ENCODE data around the gene CCDC178.

- TF ChIP-seq, protein P1, sequence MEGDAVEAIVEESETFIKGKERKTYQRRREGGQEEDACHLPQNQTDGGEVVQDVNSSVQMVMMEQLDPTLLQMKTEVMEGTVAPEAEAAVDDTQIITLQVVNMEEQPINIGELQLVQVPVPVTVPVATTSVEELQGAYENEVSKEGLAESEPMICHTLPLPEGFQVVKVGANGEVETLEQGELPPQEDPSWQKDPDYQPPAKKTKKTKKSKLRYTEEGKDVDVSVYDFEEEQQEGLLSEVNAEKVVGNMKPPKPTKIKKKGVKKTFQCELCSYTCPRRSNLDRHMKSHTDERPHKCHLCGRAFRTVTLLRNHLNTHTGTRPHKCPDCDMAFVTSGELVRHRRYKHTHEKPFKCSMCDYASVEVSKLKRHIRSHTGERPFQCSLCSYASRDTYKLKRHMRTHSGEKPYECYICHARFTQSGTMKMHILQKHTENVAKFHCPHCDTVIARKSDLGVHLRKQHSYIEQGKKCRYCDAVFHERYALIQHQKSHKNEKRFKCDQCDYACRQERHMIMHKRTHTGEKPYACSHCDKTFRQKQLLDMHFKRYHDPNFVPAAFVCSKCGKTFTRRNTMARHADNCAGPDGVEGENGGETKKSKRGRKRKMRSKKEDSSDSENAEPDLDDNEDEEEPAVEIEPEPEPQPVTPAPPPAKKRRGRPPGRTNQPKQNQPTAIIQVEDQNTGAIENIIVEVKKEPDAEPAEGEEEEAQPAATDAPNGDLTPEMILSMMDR (conservative IDR thresholded peaks at IDR 0.05; ENCODE audit: low read depth, low read length): no peak
- TF ChIP-seq MXI1 (IDR thresholded peaks at IDR 0.05; ENCODE audit: borderline replicate concordance, low read depth, low read length) (no peak), POLR2A (IDR thresholded peaks at IDR 0.05; ENCODE audit: low read depth, low read length) (no peak), RAD21 (IDR thresholded peaks at IDR 0.05; ENCODE audit: low read length) (no peak), MAFK (IDR thresholded peaks at IDR 0.05; ENCODE audit: low read depth, low read length) (no peak), CEBPB (IDR thresholded peaks at IDR 0.05; ENCODE audit: low read depth, low read length) (no peak), SMC3 (IDR thresholded peaks at IDR 0.05; ENCODE audit: low read depth, low read length) (no peak)
- TF ChIP-seq, protein P2, sequence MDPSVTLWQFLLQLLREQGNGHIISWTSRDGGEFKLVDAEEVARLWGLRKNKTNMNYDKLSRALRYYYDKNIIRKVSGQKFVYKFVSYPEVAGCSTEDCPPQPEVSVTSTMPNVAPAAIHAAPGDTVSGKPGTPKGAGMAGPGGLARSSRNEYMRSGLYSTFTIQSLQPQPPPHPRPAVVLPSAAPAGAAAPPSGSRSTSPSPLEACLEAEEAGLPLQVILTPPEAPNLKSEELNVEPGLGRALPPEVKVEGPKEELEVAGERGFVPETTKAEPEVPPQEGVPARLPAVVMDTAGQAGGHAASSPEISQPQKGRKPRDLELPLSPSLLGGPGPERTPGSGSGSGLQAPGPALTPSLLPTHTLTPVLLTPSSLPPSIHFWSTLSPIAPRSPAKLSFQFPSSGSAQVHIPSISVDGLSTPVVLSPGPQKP (IDR thresholded peaks at IDR 0.05; ENCODE audit: borderline replicate concordance, low read depth, low read length): no peak
Observed at GRCh38 chr18:33277431-33277830, 163.1 kb downstream of the CCDC178 start.
